GM12873 (cell line): ENCODE data around the gene EPHB2.

Experiments used
- TF ChIP-seq, protein P1 (sequence below): IDR thresholded peaks from 2 replicates; pipeline ENCODE4 v1.5.1; 2012; ENCODE audit warnings: low read depth, mild to moderate bottlenecking, moderate library complexity, low read length, control low read depth; ENCODE audit not compliant: insufficient read depth; ENCODE audit errors: missing control alignments

Gene EPHB2

GRCh38 chr1:22864886-22865285 lies 154.2 kb downstream of the EPHB2 start:
- TF ChIP-seq, protein P1, sequence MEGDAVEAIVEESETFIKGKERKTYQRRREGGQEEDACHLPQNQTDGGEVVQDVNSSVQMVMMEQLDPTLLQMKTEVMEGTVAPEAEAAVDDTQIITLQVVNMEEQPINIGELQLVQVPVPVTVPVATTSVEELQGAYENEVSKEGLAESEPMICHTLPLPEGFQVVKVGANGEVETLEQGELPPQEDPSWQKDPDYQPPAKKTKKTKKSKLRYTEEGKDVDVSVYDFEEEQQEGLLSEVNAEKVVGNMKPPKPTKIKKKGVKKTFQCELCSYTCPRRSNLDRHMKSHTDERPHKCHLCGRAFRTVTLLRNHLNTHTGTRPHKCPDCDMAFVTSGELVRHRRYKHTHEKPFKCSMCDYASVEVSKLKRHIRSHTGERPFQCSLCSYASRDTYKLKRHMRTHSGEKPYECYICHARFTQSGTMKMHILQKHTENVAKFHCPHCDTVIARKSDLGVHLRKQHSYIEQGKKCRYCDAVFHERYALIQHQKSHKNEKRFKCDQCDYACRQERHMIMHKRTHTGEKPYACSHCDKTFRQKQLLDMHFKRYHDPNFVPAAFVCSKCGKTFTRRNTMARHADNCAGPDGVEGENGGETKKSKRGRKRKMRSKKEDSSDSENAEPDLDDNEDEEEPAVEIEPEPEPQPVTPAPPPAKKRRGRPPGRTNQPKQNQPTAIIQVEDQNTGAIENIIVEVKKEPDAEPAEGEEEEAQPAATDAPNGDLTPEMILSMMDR = no peak

- TF ChIP-seq, protein P1 = no peak
Measured at GRCh38 chr1:22865736-22866135, 155.1 kb downstream of the EPHB2 start.

- TF ChIP-seq, protein P1 = no peak
Measured at GRCh38 chr1:22866868-22867267, 156.2 kb downstream of the EPHB2 start.

- TF ChIP-seq, protein P1 = no peak
Measured at GRCh38 chr1:22868331-22868730, 157.7 kb downstream of the EPHB2 start.

DNA sequence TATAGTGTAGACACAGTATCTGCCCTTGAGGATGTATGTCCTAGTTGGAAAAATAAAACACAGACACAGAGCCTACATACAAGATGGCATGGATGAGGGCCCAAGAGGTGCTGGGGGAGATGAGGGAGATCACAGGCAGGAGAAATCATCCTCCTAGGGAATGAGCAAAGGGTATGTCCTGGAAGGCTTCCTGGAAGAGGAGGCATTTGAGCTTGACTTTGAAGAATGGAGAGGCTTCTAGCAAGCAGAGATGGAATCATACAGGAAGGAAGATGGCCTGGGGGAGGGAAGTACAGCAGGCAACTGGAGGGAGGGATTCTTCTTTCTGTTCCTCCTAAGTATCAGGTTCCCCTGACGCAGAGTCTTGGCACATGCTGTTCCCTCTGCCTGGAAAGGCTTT lies 158.7 kb downstream of the EPHB2 start:
- TF ChIP-seq, protein P1 = no peak

DNA sequence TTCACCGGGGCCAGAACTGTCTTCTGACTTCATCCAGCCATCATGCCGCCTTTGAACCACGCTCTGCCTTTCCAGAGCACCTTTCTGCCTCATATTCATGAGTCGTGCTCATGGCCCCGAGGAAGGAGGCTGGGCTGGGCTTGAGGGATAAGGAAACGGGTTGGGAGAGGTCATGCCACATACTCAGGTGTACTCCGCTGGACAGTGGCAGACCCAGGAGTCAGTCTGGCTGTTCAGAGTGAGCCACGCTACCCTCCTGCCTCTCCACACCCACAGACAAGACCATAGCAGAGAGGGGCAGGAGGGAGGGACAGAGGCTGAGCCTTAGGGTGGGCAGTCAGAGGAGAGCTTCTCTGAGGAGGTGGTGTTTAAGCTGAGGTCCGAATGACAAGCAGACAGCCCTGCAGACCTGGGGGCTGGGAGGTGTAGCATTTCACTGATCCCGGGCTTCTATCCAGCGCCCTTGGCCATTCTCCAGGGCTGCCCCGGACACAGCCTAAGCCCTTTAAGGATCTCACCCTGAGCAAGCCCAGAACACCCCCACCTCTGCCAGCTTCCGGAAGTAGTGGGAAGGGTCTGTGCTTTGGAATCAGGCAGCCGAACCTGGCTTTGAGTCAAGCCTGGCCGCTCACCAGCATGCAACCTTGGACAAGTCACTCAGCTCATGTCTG lies 159.7 kb downstream of the EPHB2 start:
- TF ChIP-seq, protein P1 = no peak

GRCh38 chr1:22872981-22873664 lies 162.5 kb downstream of the EPHB2 start:
- TF ChIP-seq, protein P1 = no peak
